Measurements from ENCODE around the gene FAM118B.
"Not testable (repeated sequence)": the region's sequence is repeated elsewhere in the genome, so short reads cannot be mapped to it uniquely, and the experiment has no call there.

The FAM118B gene

GRCh38 chr11:126307706-126308105 is 96.1 kb downstream of the FAM118B start:
- Histone ChIP-seq H3K27me3 (ENCODE audit: insufficient read depth, low read length) (no peaks in the 10 kb centered on the region), H2AFZ (ENCODE audit: low read length) (no peak overlapping the region), H3K4me2 (ENCODE audit: low read length) (no peak overlapping the region), H3K9ac (ENCODE audit: low read length) (no peak overlapping the region), H3K27ac (ENCODE audit: low read depth, low read length, poor library complexity, severe bottlenecking) (no peak overlapping the region), H3K9me3 (ENCODE audit: low read length) (no peaks in the 10 kb centered on the region), H3F3A (ENCODE audit: insufficient read depth, low read length) (no peaks in the 10 kb centered on the region), H3K9me2 (ENCODE audit: low read depth, low read length) (no peaks in the 10 kb centered on the region), H3K36me3 (ENCODE audit: insufficient read depth, low read length) (peaks cover 43% of the 10 kb centered on the region), H4K20me1 (ENCODE audit: insufficient read depth, low read length) (no peaks in the 10 kb centered on the region), H3K4me1 (ENCODE audit: insufficient read depth, low read length, severe bottlenecking) (peaks cover 27% of the 10 kb centered on the region), H3K79me2 (ENCODE audit: insufficient read depth, low read length) (0 out of 2 replicates have a peak, but pooled peaks cover 6% of the 10 kb centered on the region), H3K4me3 (ENCODE audit: low read depth, low read length, poor library complexity, severe bottlenecking) (no peak overlapping the region)
- TF ChIP-seq, protein P1, sequence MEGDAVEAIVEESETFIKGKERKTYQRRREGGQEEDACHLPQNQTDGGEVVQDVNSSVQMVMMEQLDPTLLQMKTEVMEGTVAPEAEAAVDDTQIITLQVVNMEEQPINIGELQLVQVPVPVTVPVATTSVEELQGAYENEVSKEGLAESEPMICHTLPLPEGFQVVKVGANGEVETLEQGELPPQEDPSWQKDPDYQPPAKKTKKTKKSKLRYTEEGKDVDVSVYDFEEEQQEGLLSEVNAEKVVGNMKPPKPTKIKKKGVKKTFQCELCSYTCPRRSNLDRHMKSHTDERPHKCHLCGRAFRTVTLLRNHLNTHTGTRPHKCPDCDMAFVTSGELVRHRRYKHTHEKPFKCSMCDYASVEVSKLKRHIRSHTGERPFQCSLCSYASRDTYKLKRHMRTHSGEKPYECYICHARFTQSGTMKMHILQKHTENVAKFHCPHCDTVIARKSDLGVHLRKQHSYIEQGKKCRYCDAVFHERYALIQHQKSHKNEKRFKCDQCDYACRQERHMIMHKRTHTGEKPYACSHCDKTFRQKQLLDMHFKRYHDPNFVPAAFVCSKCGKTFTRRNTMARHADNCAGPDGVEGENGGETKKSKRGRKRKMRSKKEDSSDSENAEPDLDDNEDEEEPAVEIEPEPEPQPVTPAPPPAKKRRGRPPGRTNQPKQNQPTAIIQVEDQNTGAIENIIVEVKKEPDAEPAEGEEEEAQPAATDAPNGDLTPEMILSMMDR (IDR thresholded peaks at IDR 0.05; ENCODE audit: low read length), result peak; percentile 38; the same call in 1 of the 2 replicates
- no peak for TF ChIP-seq EZH2 (IDR thresholded peaks at IDR 0.05; ENCODE audit: borderline replicate concordance, low read length)

- Histone ChIP-seq H3K9me3 (ENCODE audit: low read length) (no peaks in the 10 kb centered on the region), H3K79me2 (ENCODE audit: insufficient read depth, low read length) (0 out of 2 replicates have a peak, but pooled peaks cover 6% of the 10 kb centered on the region), H3K4me3 (ENCODE audit: low read depth, low read length, poor library complexity, severe bottlenecking) (no peak overlapping the region), H3K4me2 (ENCODE audit: low read length) (no peak overlapping the region), H4K20me1 (ENCODE audit: insufficient read depth, low read length) (no peaks in the 10 kb centered on the region), H3K4me1 (ENCODE audit: insufficient read depth, low read length, severe bottlenecking) (peaks cover 21% of the 10 kb centered on the region), H3K27ac (ENCODE audit: low read depth, low read length, poor library complexity, severe bottlenecking) (no peak overlapping the region), H2AFZ (ENCODE audit: low read length) (no peak overlapping the region), H3K36me3 (ENCODE audit: insufficient read depth, low read length) (peaks cover 48% of the 10 kb centered on the region), H3K27me3 (ENCODE audit: insufficient read depth, low read length) (no peaks in the 10 kb centered on the region), H3F3A (ENCODE audit: insufficient read depth, low read length) (no peaks in the 10 kb centered on the region), H3K9me2 (ENCODE audit: low read depth, low read length) (no peaks in the 10 kb centered on the region), H3K9ac (ENCODE audit: low read length) (no peak overlapping the region)
- no peak for TF ChIP-seq EZH2 (IDR thresholded peaks at IDR 0.05; ENCODE audit: borderline replicate concordance, low read length)
- TF ChIP-seq, protein P1 (IDR thresholded peaks at IDR 0.05; ENCODE audit: low read length), result no peak
Measured at GRCh38 chr11:126308271-126308671, 96.7 kb downstream of the FAM118B start.

DNA sequence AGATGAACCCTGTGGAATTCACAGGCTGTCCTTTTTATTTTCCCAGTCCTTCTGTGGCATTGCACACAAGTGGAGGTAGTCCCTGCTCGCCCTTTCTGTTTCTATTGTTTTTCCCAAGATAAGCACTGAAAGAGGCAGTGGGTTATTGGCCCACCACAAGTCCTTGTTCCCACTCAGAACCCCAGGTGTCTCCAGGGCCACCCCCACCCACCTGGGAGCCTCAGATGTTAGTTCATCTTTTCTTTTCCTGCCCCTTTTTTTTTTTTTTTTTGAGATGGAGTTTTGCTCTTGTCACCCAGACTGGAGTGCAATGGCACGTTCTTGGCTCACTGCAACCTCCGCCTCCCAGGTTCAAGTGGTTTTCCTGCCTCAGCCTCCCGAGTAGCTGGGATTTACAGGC is 97.2 kb downstream of the FAM118B start:
- not testable (repeated sequence) for H3F3A ChIP-seq (ENCODE audit: insufficient read depth, low read length); H4K20me1 ChIP-seq (ENCODE audit: insufficient read depth, low read length); H3K79me2 ChIP-seq (ENCODE audit: insufficient read depth, low read length); H3K9me3 ChIP-seq (ENCODE audit: low read length); H2AFZ ChIP-seq (ENCODE audit: low read length); H3K9ac ChIP-seq (ENCODE audit: low read length); H3K27me3 ChIP-seq (ENCODE audit: insufficient read depth, low read length); H3K4me2 ChIP-seq (ENCODE audit: low read length); H3K4me3 ChIP-seq (ENCODE audit: low read depth, low read length, poor library complexity, severe bottlenecking); H3K27ac ChIP-seq (ENCODE audit: low read depth, low read length, poor library complexity, severe bottlenecking); H3K9me2 ChIP-seq (ENCODE audit: low read depth, low read length)
- Histone ChIP-seq H3K4me1 (ENCODE audit: insufficient read depth, low read length, severe bottlenecking) (peaks cover 17% of the 10 kb centered on the region), H3K36me3 (ENCODE audit: insufficient read depth, low read length) (peaks cover 53% of the 10 kb centered on the region)

DNA sequence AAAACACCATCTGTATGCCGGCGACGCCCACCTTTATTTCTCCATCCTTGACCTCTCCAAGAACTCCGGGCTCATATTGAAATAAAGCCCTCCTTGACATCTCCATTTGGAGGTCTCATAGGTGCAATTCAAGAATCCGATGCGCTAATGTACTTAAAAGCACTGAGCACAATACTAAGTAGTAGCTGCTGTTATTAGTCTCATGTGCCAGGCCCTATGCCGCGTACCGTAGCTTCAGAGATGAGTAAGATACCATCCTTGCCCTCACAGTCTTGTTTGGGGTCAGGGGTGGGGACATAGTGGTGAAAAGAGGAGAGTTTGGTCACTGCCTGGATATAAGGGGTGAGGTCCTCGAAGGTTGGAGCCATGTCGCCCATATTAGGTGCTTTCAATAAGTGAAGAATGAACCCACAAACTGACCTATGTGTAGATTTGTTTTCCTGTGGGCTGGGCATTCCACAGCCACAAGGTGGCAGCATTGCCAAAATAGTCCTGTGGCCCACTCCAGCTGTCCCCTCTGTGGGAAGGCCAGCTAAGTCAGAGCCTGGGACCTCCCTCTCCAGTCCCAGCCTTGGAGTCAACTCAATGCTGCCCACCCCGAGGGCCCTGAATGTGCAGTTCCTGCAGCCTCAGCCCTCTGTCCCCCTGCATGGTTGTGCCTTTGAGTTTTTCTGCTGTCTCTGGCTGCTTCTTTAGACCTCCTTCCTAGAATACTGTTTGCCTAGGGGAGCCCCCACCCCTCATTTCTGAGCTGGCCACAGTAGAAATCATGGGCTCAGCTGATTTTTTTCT is 98.8 kb downstream of the FAM118B start:
- Histone ChIP-seq H3K4me3 (ENCODE audit: low read depth, low read length, poor library complexity, severe bottlenecking) (no peak overlapping the region), H4K20me1 (ENCODE audit: insufficient read depth, low read length) (no peaks in the 10 kb centered on the region), H3K36me3 (ENCODE audit: insufficient read depth, low read length) (peaks cover 65% of the 10 kb centered on the region), H3K9ac (ENCODE audit: low read length) (no peak overlapping the region), H3F3A (ENCODE audit: insufficient read depth, low read length) (no peaks in the 10 kb centered on the region), H3K4me2 (ENCODE audit: low read length) (no peak overlapping the region), H3K27me3 (ENCODE audit: insufficient read depth, low read length) (no peaks in the 10 kb centered on the region), H3K9me3 (ENCODE audit: low read length) (no peaks in the 10 kb centered on the region), H3K79me2 (ENCODE audit: insufficient read depth, low read length) (no peaks in the 10 kb centered on the region), H2AFZ (ENCODE audit: low read length) (no peak overlapping the region), H3K4me1 (ENCODE audit: insufficient read depth, low read length, severe bottlenecking) (peaks cover 12% of the 10 kb centered on the region), H3K27ac (ENCODE audit: low read depth, low read length, poor library complexity, severe bottlenecking) (no peak overlapping the region), H3K9me2 (ENCODE audit: low read depth, low read length) (no peaks in the 10 kb centered on the region)
- TF ChIP-seq, protein P1 (IDR thresholded peaks at IDR 0.05; ENCODE audit: low read length), result peak; percentile 69
- no peak for TF ChIP-seq EZH2 (IDR thresholded peaks at IDR 0.05; ENCODE audit: borderline replicate concordance, low read length)
